Upper lobe of right lung (tissue), 1 donor: ENCODE measurements around the gene ZIC3. TPM values are rescaled to one million over a fixed set of nuclear protein-coding genes. Genes with fewer than 3 reads are reported as not detected.

Experiments used
- ATAC-seq: fragments of 200-7000 bp; cut with Tn5 transposase; one replicate; pipeline ENCODE4 v1.9.1; 2020; ENCODE audit warnings: mild to moderate bottlenecking, moderate library complexity
- DNase-seq: peaks from one replicate; pipeline ENCODE4 v3.0.0-alpha.2; 2020
- H3K27ac ChIP-seq: fragments of 200-600 bp; one replicate; pipeline ENCODE4 v1.8.0; 2022
- H3K27me3 ChIP-seq: fragments of 200-600 bp; one replicate; pipeline ENCODE4 v1.8.0; 2022; ENCODE audit warnings: mild to moderate bottlenecking
- H3K36me3 ChIP-seq: fragments of 200-600 bp; one replicate; pipeline ENCODE4 v1.8.0; 2022
- H3K4me1 ChIP-seq: fragments of 200-600 bp; one replicate; pipeline ENCODE4 v1.8.0; 2022
- H3K4me3 ChIP-seq: fragments of 200-600 bp; one replicate; pipeline ENCODE4 v1.8.0; 2022; ENCODE audit warnings: mild to moderate bottlenecking
- H3K9me3 ChIP-seq: fragments of 200-600 bp; one replicate; pipeline ENCODE4 v1.8.0; 2022
- CTCF ChIP-seq: fragments of 200-600 bp; IDR thresholded peaks from one replicate; pipeline ENCODE4 v1.8.0; 2022; ENCODE audit warnings: antibody characterized with exemption
- intact Hi-C: fragments of 100-400 bp; cut with DNase I; formaldehyde crosslinking; loops from one replicate; pipeline ENCODE4 v1.11.0; 2022
- total RNA-seq: library from RNA; stranded (reverse); fragmentation: NEBNext Ultra II Directional; extraction: Animal tissue kit (Norgen Biotek cat#: 25700); gene quantifications from one replicate; pipeline ENCODE4 v1.2.1, GENCODE V29; 2021
- donor health status: DM: no; HTN: yes; CAD: no; lungs with severe emphysema.

The ZIC3 gene
- total RNA-seq, 1 donor from 2014 or later: not detected

- intact Hi-C loops: no loop called here
- TF ChIP-seq CTCF: no peak
- no peak for DNase-seq
- H3K27ac ChIP-seq: no peak overlapping the region
- H3K4me3 ChIP-seq: no peak overlapping the region
- peaks cover 5% of the 10 kb centered on the region for H3K4me1 ChIP-seq
- ATAC-seq: no peak
- H3K36me3 ChIP-seq: no peaks in the 10 kb centered on the region
- H3K9me3 ChIP-seq: no peaks in the 10 kb centered on the region
- H3K27me3 ChIP-seq: peaks cover 29% of the 10 kb centered on the region
These were observed 2.0 kb upstream of the ZIC3 start for GRCh38 chrX:137563681-137564651.

GRCh38 chrX:137565318-137565904, 516 bp upstream of the ZIC3 start:
- Histone ChIP-seq H3K27me3 (peaks cover 43% of the 10 kb centered on the region), H3K9me3 (no peaks in the 10 kb centered on the region), H3K27ac (no peak overlapping the region), H3K36me3 (no peaks in the 10 kb centered on the region), H3K4me3 (peak overlapping the region; percentile 48), H3K4me1 (peaks cover 5% of the 10 kb centered on the region)
- DNase-seq (no peak), ATAC-seq (no peak)
- intact Hi-C loops: no loop called here
- TF ChIP-seq CTCF: no peak

- ATAC-seq (no peak), DNase-seq (no peak)
- H3K27ac ChIP-seq: no peak overlapping the region
- no peaks in the 10 kb centered on the region for H3K36me3 ChIP-seq
- H3K4me1 ChIP-seq: peaks cover 5% of the 10 kb centered on the region
- H3K4me3 ChIP-seq: no peak overlapping the region
- TF ChIP-seq CTCF: no peak
- peaks cover 59% of the 10 kb centered on the region for H3K27me3 ChIP-seq
- no peaks in the 10 kb centered on the region for H3K9me3 ChIP-seq
- intact Hi-C loops: no loop called here
These were observed 1.1 kb downstream of the ZIC3 start for GRCh38 chrX:137566746-137567679.

- Histone ChIP-seq H3K9me3 (no peaks in the 10 kb centered on the region), H3K27me3 (peaks cover 66% of the 10 kb centered on the region), H3K27ac (no peak overlapping the region), H3K4me1 (peaks cover 5% of the 10 kb centered on the region), H3K4me3 (no peak overlapping the region), H3K36me3 (no peaks in the 10 kb centered on the region)
- no peak for TF ChIP-seq CTCF
- no peak for ATAC-seq
- intact Hi-C loops: no loop called here
- no peak for DNase-seq
These were observed 1.8 kb downstream of the ZIC3 start for GRCh38 chrX:137567682-137568232.
